Panc1 (cell line): ENCODE data around the gene CNPY2. TPM values are rescaled to one million over a fixed set of nuclear protein-coding genes. Genes with fewer than 3 reads are reported as not detected.
"Not testable (repeated sequence)": the region's sequence is repeated elsewhere in the genome, so short reads cannot be mapped to it uniquely, and the experiment has no call there.

ENCODE experiments used
- ATAC-seq: fragments of 200-7000 bp; cut with Tn5 transposase; 2 replicates; pipeline ENCODE4 v1.9.1; 2020; ENCODE audit warnings: mild to moderate bottlenecking, moderate library complexity
- BruUV-seq: library from RNA; stranded (reverse); fragments of 400-500 nt; replicated peaks from 2 replicates; lab custom pipeline; 2021; lab: Mats Ljungman, UMichigan
- CTCF ChIA-PET: fragments of 300-600 bp; sonication (Branson Sonifier 250); formaldehyde crosslinking; loops from one replicate; lab custom pipeline; 2022; ENCODE audit warnings: antibody characterized with exemption; lab: Charles Lee
- POLR2A ChIA-PET: fragments of 300-600 bp; sonication (Branson Sonifier 250); formaldehyde crosslinking; loops from one replicate; lab custom pipeline; 2022; ENCODE audit warnings: antibody characterized with exemption; lab: Charles Lee
- DNase-seq: peaks from one replicate; pipeline ENCODE4 v3.0.0-alpha.2; 2010; ENCODE audit warnings: low read depth, low spot score
- H3K27ac ChIP-seq: 2 replicates; pipeline ENCODE4 v1.5.1; 2011; ENCODE audit warnings: mild to moderate bottlenecking, low read length, inconsistent platforms
- H3K27me3 ChIP-seq: fragments of 200-500 bp; sonication (Bioruptor generic); 2 replicates; pipeline ENCODE4 v1.6.0; 2014; ENCODE audit warnings: low read length, inconsistent platforms; ENCODE audit not compliant: control insufficient read depth, insufficient read depth
- H3K36me3 ChIP-seq: fragments of 200-500 bp; sonication (Bioruptor generic); 2 replicates; pipeline ENCODE4 v1.5.1; 2014; ENCODE audit warnings: inconsistent platforms, mild to moderate bottlenecking, low read length, moderate library complexity; ENCODE audit not compliant: control insufficient read depth, insufficient read depth
- H3K4me1 ChIP-seq: 2 replicates; pipeline ENCODE4 v1.5.1; 2011; ENCODE audit warnings: inconsistent platforms, mild to moderate bottlenecking, low read length, moderate library complexity; ENCODE audit not compliant: control insufficient read depth, insufficient read depth
- H3K4me3 ChIP-seq, 2 experiments: 2 replicates each; pipeline ENCODE4 v1.5.1; 2011 to 2012; ENCODE audit warnings: low read depth in 2 of 2, low read length in 2 of 2, mild to moderate bottlenecking in 2 of 2, inconsistent platforms in 1 of 2, moderate library complexity in 1 of 2
- H3K9me3 ChIP-seq: fragments of 200-500 bp; sonication (Bioruptor generic); 2 replicates; pipeline ENCODE4 v1.5.1; 2014; ENCODE audit warnings: low read depth, mild to moderate bottlenecking, inconsistent platforms, low read length, moderate library complexity; ENCODE audit not compliant: control insufficient read depth, insufficient read depth
- CTCF ChIP-seq: fragments of 450-650 bp; IDR thresholded peaks from 2 replicates; pipeline ENCODE4 v1.5.1; 2017; ENCODE audit warnings: mild to moderate bottlenecking
- POLR2AphosphoS5 ChIP-seq: IDR thresholded peaks from 2 replicates; pipeline ENCODE4 v1.6.1; 2012; ENCODE audit warnings: mild to moderate bottlenecking, low read depth, low read length, moderate library complexity
- REST ChIP-seq, 2 experiments: IDR thresholded peaks; 2 replicates each; pipeline ENCODE4 v1.6.1; 2011 to 2012; ENCODE audit warnings: low read depth in 2 of 2, control low read depth in 1 of 2, low read length in 1 of 2, mild to moderate bottlenecking in 1 of 2, moderate library complexity in 1 of 2; ENCODE audit not compliant: insufficient read depth in 1 of 2
- SIN3A ChIP-seq: IDR thresholded peaks from 2 replicates; pipeline ENCODE4 v1.6.1; 2012; ENCODE audit warnings: low read depth, mild to moderate bottlenecking, low read length, moderate library complexity, borderline replicate concordance; ENCODE audit not compliant: insufficient read depth
- TCF7L2 ChIP-seq: IDR thresholded peaks from 2 replicates; pipeline ENCODE4 v1.6.1; 2011; ENCODE audit warnings: mild to moderate bottlenecking, low read depth, low read length, inconsistent platforms
- in situ Hi-C: cut with HindIII; loops from 2 replicates; pipeline ENCODE4 v1.10.0; 2016; ENCODE audit warnings: low sequenced_read_pairs, low pct_unique_long_range_greater_than_20kb
- intact Hi-C: fragments of 100-400 bp; cut with micrococcal nuclease; formaldehyde crosslinking; loops from one replicate; pipeline ENCODE4 v1.10.0; 2022; ENCODE audit not compliant: unreplicated experiment
- total RNA-seq: library from RNA; stranded (reverse); gene quantifications from one replicate; pipeline ENCODE4 v1.2.1, GENCODE V29; 2021; ENCODE audit not compliant: unreplicated experiment

Gene CNPY2
- total RNA-seq, 1 experiment from 2014 or later: 115 TPM

DNA sequence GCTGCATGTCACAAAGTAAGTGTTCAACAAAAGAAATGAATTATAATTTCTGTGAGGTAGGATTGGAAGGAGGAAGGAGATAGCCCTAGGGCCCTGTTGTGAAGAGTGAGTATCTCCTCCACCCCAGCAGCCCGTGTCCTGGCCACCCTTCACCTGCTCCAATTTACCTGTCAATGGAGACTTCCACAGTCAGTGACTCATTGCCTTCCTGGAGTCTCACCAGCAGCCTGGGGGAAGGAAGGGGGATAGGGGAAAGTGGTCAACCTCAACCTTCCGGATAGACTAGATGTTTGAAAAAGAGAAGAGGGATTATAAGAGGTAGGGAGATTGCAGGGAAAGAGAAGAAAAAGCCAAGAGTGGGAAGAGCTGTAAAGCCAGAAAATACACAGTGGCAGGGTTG lies 34.9 kb upstream of the CNPY2 start:
- Histone ChIP-seq H3K27me3 (no peaks in the 10 kb centered on the region), H3K27ac (no peak overlapping the region), H3K4me3 (no peak overlapping the region), H3K4me1 (no peaks in the 10 kb centered on the region), H3K9me3 (no peaks in the 10 kb centered on the region), H3K36me3 (0 out of 2 replicates have a peak, but pooled peaks cover 5% of the 10 kb centered on the region)
- POLR2A ChIA-PET: interaction anchor here (1.0 kb wide), 1 partner anchor 9 kb away, joined by 3 read pairs; the partner anchor contains the start of gene STAT2
- in situ Hi-C loops (no loop called here), intact Hi-C loops (no loop called here)
- no peak for ATAC-seq
- no peak for TF ChIP-seq REST (IDR thresholded peaks at IDR 0.05; ENCODE audit: insufficient read depth in 1 of 2, low read depth in 2 of 2, low read length in 1 of 2)
- TF ChIP-seq CTCF: no peak
- TF ChIP-seq TCF7L2: no peak
- TF ChIP-seq SIN3A: no peak
- no peak for TF ChIP-seq POLR2AphosphoS5
- CTCF ChIA-PET: no interaction called here
- no peak for DNase-seq
- BruUV-seq: no TSS peak

DNA sequence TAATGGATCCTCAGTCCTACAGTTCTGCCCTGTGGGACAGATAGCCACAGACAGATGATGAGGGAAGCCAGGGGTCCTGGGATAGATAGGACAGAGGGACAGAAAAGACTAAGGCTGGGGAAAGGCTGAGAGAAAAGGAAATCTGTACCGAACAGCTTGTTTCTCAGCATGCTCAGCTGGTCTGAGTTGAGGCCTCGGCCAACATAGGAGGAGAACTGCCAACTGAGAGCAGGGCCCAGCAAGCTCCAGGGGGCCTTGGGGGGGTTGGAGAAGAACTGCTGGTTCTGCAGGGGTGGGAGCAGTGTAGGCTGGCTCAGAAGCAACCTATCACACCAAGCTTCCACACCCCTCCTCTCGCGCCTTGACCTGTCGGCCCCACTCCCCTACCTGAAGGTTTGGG lies 33.0 kb upstream of the CNPY2 start:
- Histone ChIP-seq H3K4me1 (no peaks in the 10 kb centered on the region), H3K36me3 (0 out of 2 replicates have a peak, but pooled peaks cover 5% of the 10 kb centered on the region), H3K9me3 (no peaks in the 10 kb centered on the region), H3K4me3 (no peak overlapping the region), H3K27ac (no peak overlapping the region), H3K27me3 (no peaks in the 10 kb centered on the region)
- no TSS peak for BruUV-seq
- in situ Hi-C loops (no loop called here), intact Hi-C loops (no loop called here)
- POLR2A ChIA-PET: interaction anchor here (0.6 to 0.7 kb wide), 2 partner anchors 11 to 19 kb away, joined by 4 read pairs; partner anchors contain the start of gene STAT2
- CTCF ChIA-PET: no interaction called here
- DNase-seq (no peak), ATAC-seq (no peak)
- TF ChIP-seq REST (IDR thresholded peaks at IDR 0.05; ENCODE audit: insufficient read depth in 1 of 2, low read depth in 2 of 2, low read length in 1 of 2) (no peak), SIN3A (no peak)

GRCh38 chr12:56347255-56347654 lies 31.5 kb upstream of the CNPY2 start:
- H3K27ac ChIP-seq, BruUV-seq, CTCF ChIA-PET, H3K9me3 ChIP-seq, in situ Hi-C loops, ATAC-seq, H3K4me3 ChIP-seq, intact Hi-C loops, H3K36me3 ChIP-seq, H3K4me1 ChIP-seq, H3K27me3 ChIP-seq, DNase-seq: not testable (repeated sequence)
- POLR2A ChIA-PET: interaction anchor here (0.6 kb wide), 1 partner anchor 152 kb away, joined by 12 read pairs; no protein-coding TSS in a partner anchor
